PC-3 (cell line): ENCODE results near the gene PLD4. TPM values are rescaled to one million over a fixed set of nuclear protein-coding genes. Genes with fewer than 3 reads are reported as not detected.

Source experiments
- ATAC-seq: fragments of 200-7000 bp; cut with Tn5 transposase; 2 replicates; pipeline ENCODE4 v1.9.1; 2020; ENCODE audit warnings: mild to moderate bottlenecking, moderate library complexity
- BruUV-seq: library from RNA; stranded (reverse); fragments of 400-500 nt; replicated peaks from 2 replicates; lab custom pipeline; 2021; lab: Mats Ljungman, UMichigan
- CTCF ChIA-PET: fragments of 300-600 bp; sonication (Branson Sonifier 250); formaldehyde crosslinking; loops from one replicate; lab custom pipeline; 2022; ENCODE audit warnings: antibody characterized with exemption; lab: Charles Lee
- POLR2A ChIA-PET: fragments of 300-600 bp; sonication (Branson Sonifier 250); formaldehyde crosslinking; loops from one replicate; lab custom pipeline; 2022; ENCODE audit warnings: antibody characterized with exemption; ENCODE audit not compliant: unreplicated experiment; lab: Charles Lee
- DNase-seq: peaks from one replicate; pipeline ENCODE4 v3.0.0-alpha.2; 2015
- H2AFZ ChIP-seq: fragments of 300-600 bp; sonication (generic); 2 replicates; pipeline ENCODE4 v1.6.0; 2016; ENCODE audit warnings: antibody characterized with exemption, low read length
- H3F3A ChIP-seq: fragments of 300-600 bp; sonication (generic); one replicate; pipeline ENCODE4 v1.6.0; 2017; ENCODE audit warnings: antibody characterized with exemption, low read length, control low read depth, mild to moderate bottlenecking; ENCODE audit not compliant: unreplicated experiment
- H3K27ac ChIP-seq: fragments of 300-600 bp; sonication (generic); 2 replicates; pipeline ENCODE4 v1.5.1; 2016; ENCODE audit warnings: mild to moderate bottlenecking, low read length
- H3K27me3 ChIP-seq: fragments of 300-600 bp; sonication (generic); 2 replicates; pipeline ENCODE4 v1.6.1; 2016; ENCODE audit warnings: low read length, mixed read lengths
- H3K36me3 ChIP-seq: fragments of 300-600 bp; sonication (generic); 2 replicates; pipeline ENCODE4 v1.6.1; 2016; ENCODE audit warnings: low read depth, mixed run types, low read length, mixed read lengths
- H3K4me1 ChIP-seq: fragments of 300-600 bp; sonication (generic); 2 replicates; pipeline ENCODE4 v1.5.1; 2016; ENCODE audit warnings: low read length; ENCODE audit not compliant: insufficient read depth
- H3K4me2 ChIP-seq: fragments of 300-600 bp; sonication (generic); 2 replicates; pipeline ENCODE4 v1.6.0; 2016; ENCODE audit warnings: low read length
- H3K4me3 ChIP-seq: fragments of 300-600 bp; sonication (generic); 2 replicates; pipeline ENCODE4 v1.5.1; 2016; ENCODE audit warnings: mild to moderate bottlenecking, low read length, mixed read lengths
- H3K79me2 ChIP-seq: fragments of 300-600 bp; sonication (generic); 2 replicates; pipeline ENCODE4 v1.6.1; 2017; ENCODE audit warnings: low read length, mixed read lengths
- H3K9ac ChIP-seq: fragments of 300-600 bp; sonication (generic); 2 replicates; pipeline ENCODE4 v1.6.0; 2016; ENCODE audit warnings: mild to moderate bottlenecking, low read length
- H3K9me2 ChIP-seq: fragments of 300-600 bp; sonication (generic); replicated peaks from 2 replicates; pipeline ENCODE4 v1.6.1; 2016; ENCODE audit warnings: mixed run types, low read length, mixed read lengths
- H3K9me3 ChIP-seq: fragments of 300-600 bp; sonication (generic); 2 replicates; pipeline ENCODE4 v1.6.1; 2016; ENCODE audit warnings: low read length, mixed read lengths
- H4K20me1 ChIP-seq: fragments of 300-600 bp; sonication (generic); 2 replicates; pipeline ENCODE4 v1.6.1; 2016; ENCODE audit warnings: low read length, mixed read lengths
- CTCF ChIP-seq: fragments of 300-600 bp; sonication (generic); conservative IDR thresholded peaks from 2 replicates; pipeline ENCODE4 v1.5.1; 2017; ENCODE audit warnings: antibody characterized with exemption, low read depth, mild to moderate bottlenecking, low read length
- EZH2 ChIP-seq: fragments of 300-600 bp; sonication (generic); IDR thresholded peaks from one replicate; pipeline ENCODE4 v1.6.1; 2017; ENCODE audit warnings: antibody characterized with exemption, mild to moderate bottlenecking, low read length; ENCODE audit not compliant: unreplicated experiment
- EZH2phosphoT487 ChIP-seq: fragments of 300-600 bp; sonication (generic); IDR thresholded peaks from 2 replicates; pipeline ENCODE4 v1.6.1; 2018; ENCODE audit warnings: mild to moderate bottlenecking, antibody characterized with exemption, low read length, borderline replicate concordance
- intact Hi-C: fragments of 100-400 bp; cut with micrococcal nuclease; formaldehyde crosslinking; loops from 2 replicates; pipeline ENCODE4 v1.9.0; 2023
- total RNA-seq: library from RNA; depleted of rRNA; stranded (reverse); fragments of >200 nt; gene quantifications from 2 replicates; pipeline ENCODE4 v1.2.3, GENCODE V29; 2014

PLD4 gene
- total RNA-seq, 1 experiment from 2014 or later = 0.04 TPM

DNA sequence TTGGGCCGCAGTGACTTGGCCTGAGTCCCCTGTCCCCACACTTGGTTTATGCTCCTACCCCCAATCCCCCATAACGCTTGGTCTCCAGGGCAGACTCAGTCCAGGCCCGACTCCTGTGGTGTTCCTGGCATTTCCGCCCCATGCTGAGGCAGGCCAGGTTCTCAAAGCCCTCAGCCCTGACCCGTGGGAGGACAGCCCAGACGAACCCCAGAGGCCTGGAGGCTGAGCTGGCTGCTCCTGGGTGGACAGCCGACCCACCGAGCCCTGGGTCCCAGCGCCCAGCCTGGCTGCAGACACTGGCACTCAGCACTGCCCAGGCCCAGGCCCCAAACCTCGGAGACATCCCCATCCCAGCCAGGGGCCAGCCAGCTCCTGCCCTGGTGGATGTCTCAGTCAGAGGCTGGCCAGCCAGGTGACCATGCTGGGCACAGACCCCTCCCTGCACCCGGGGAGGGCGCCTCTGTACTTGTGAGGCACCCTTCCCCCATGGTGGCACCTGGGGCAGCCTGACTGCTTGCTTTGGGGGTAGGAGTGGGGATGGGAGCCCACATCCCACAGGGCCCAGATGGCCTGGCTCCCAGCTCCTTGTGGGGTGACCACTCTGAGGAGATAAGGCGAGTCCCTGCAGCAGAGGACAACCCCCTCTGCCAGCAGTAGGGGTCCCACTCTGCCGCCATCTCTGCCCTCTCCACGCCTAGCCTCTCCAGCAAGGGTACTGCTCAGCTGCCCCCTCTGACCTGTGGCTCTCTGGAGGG lies 1.4 kb downstream of the PLD4 start:
- no peaks in the 10 kb centered on the region for H3K27me3 ChIP-seq
- H3K4me1 ChIP-seq = no peaks in the 10 kb centered on the region
- H3K79me2 ChIP-seq = no peaks in the 10 kb centered on the region
- POLR2A ChIA-PET = no interaction called here
- BruUV-seq = no TSS peak
- no peaks in the 10 kb centered on the region for H3K36me3 ChIP-seq
- H4K20me1 ChIP-seq = no peaks in the 10 kb centered on the region
- H3K27ac ChIP-seq = no peak overlapping the region
- H3K9ac ChIP-seq = no peak overlapping the region
- no peaks in the 10 kb centered on the region for H3K9me3 ChIP-seq
- no peaks in the 10 kb centered on the region for H3F3A ChIP-seq
- H2AFZ ChIP-seq = no peak overlapping the region
- intact Hi-C loops = no loop called here
- CTCF ChIA-PET = no interaction called here
- no peak overlapping the region for H3K4me2 ChIP-seq
- no peak for TF ChIP-seq CTCF
- TF ChIP-seq EZH2 = no peak
- no peak for TF ChIP-seq EZH2phosphoT487
- H3K9me2 ChIP-seq = no peaks in the 10 kb centered on the region
- ATAC-seq (no peak), DNase-seq (no peak)
- no peak overlapping the region for H3K4me3 ChIP-seq

DNA sequence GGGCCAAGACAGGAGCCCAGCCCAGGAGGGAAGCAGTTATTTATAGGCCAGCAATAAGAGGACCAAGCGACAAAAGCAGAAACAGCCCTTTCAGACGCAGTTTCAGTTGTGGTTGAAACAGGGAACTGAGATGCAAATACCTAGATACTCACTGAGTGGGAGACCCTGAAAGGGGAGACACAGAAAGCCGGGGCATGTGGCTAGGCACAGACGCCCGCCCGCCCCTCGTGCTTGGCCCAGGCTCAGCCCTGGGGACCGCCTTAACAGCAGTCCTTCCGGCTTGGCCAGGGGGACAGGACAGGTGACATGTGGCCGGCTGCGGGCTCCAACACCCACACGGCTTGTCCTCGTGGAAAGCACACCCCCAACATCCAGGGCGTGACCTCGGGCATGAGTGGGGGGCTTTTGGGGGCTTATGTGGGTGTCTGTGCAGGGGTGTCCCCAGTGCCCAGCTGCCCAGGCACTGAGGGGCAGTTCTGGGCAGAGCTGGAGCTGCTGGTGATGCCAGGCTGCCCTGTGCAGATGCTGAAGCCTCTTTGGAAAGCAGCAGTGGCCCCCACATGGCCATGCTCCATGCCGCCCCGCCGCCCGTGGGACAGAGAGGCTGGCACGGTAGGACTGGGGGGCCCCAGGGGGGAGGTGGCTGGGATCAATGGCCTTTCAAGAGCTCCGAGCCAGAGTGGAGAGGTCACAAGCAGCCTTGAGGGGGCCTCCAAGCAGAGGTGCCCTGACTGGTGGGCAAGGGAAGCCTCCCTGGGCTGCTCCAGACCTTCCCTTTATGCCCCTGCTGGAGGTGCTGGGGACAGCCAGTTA lies 2.1 kb downstream of the PLD4 start:
- no TSS peak for BruUV-seq
- H3K4me3 ChIP-seq = no peak overlapping the region
- no peak overlapping the region for H3K4me2 ChIP-seq
- no peak overlapping the region for H3K27ac ChIP-seq
- H3K9me3 ChIP-seq = no peaks in the 10 kb centered on the region
- H3K27me3 ChIP-seq = no peaks in the 10 kb centered on the region
- ChIA-PET CTCF (no interaction called here), POLR2A (no interaction called here)
- no peaks in the 10 kb centered on the region for H3K4me1 ChIP-seq
- H3K9me2 ChIP-seq = no peaks in the 10 kb centered on the region
- DNase-seq = no peak
- no peaks in the 10 kb centered on the region for H3K36me3 ChIP-seq
- no peak overlapping the region for H2AFZ ChIP-seq
- intact Hi-C loops = no loop called here
- no peaks in the 10 kb centered on the region for H3K79me2 ChIP-seq
- no peak for TF ChIP-seq EZH2
- no peak overlapping the region for H3K9ac ChIP-seq
- no peak for ATAC-seq
- no peaks in the 10 kb centered on the region for H3F3A ChIP-seq
- H4K20me1 ChIP-seq = no peaks in the 10 kb centered on the region

DNA sequence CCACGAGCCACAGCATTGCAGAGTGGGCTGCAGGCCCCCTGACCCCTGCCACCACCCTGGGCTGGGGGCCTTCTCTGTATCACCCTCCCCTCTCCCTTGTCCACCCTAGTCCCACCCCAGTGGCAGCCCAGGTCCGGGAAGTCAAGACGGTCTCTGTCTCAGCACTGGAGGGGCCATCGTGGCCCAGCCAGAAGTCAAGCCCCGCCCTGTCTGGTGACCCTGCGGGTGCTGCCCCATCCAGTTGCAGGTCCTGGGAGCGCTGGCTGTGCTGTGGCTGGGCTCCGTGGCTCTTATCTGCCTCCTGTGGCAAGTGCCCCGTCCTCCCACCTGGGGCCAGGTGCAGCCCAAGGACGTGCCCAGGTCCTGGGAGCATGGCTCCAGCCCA lies 2.7 kb downstream of the PLD4 start:
- ATAC-seq = no peak

More for the DNA sequence above, 2.7 kb downstream of the PLD4 start:
- Histone ChIP-seq H3K27me3 (no peaks in the 10 kb centered on the region), H4K20me1 (no peaks in the 10 kb centered on the region), H3K36me3 (no peaks in the 10 kb centered on the region), H3K4me3 (no peak overlapping the region), H3K4me1 (no peaks in the 10 kb centered on the region), H3K9me2 (no peaks in the 10 kb centered on the region), H2AFZ (no peak overlapping the region), H3F3A (no peaks in the 10 kb centered on the region), H3K27ac (no peak overlapping the region), H3K79me2 (no peaks in the 10 kb centered on the region), H3K9me3 (no peaks in the 10 kb centered on the region), H3K4me2 (no peak overlapping the region), H3K9ac (no peak overlapping the region)
- DNase-seq = no peak
- ChIA-PET CTCF (no interaction called here), POLR2A (no interaction called here)
- TF ChIP-seq CTCF (no peak), EZH2phosphoT487 (no peak), EZH2 (no peak)
- intact Hi-C loops = no loop called here
- BruUV-seq = no TSS peak
